Measurements from ENCODE around the gene GPR42. TPM values are rescaled to one million over a fixed set of nuclear protein-coding genes. Genes with fewer than 3 reads are reported as not detected.

The GPR42 gene
- total and polyA plus RNA-seq, 10 donors, result 0.09 to 0.67 (median 0.63) TPM; not detected in 6

DNA sequence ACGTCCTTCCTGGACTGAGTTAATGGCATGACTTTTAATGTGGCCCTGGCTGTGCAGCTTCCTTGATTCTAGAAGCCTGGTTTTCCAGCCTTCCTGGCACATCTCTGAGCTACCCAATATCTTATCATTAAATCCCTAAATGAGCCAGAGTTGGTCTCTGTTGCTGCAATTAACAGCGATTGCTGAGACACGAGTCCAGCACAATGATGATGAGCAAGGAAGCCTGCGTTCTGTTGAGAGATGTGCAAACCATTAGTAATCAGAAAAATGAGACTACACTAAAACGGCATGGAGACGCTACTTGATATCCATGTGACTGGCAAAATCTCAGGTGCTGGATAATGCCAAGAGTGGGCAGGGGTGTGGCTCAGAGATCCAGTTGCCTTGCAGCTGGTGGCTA lies 26.2 kb downstream of the GPR42 start:
- no peaks in the 10 kb centered on the region for H3K36me3 ChIP-seq
- DNase-seq, result no peak
- no peaks in the 10 kb centered on the region for H3K9me3 ChIP-seq
- no peak overlapping the region for H3K4me3 ChIP-seq
- H3K27ac ChIP-seq, result no peak overlapping the region
- 86 to 96% (median 91%) methylated on average over 6 of the region's 6 CpGs for WGBS, 5 donors
- H3K4me1 ChIP-seq, result peaks cover 0 to 12% (median 5%) of the 10 kb centered on the region in 6 donors
- TF ChIP-seq POLR2A (IDR thresholded peaks at IDR 0.05) (no peak), POLR2AphosphoS5 (IDR thresholded peaks at IDR 0.05) (no peak)
- TF ChIP-seq, protein P1, sequence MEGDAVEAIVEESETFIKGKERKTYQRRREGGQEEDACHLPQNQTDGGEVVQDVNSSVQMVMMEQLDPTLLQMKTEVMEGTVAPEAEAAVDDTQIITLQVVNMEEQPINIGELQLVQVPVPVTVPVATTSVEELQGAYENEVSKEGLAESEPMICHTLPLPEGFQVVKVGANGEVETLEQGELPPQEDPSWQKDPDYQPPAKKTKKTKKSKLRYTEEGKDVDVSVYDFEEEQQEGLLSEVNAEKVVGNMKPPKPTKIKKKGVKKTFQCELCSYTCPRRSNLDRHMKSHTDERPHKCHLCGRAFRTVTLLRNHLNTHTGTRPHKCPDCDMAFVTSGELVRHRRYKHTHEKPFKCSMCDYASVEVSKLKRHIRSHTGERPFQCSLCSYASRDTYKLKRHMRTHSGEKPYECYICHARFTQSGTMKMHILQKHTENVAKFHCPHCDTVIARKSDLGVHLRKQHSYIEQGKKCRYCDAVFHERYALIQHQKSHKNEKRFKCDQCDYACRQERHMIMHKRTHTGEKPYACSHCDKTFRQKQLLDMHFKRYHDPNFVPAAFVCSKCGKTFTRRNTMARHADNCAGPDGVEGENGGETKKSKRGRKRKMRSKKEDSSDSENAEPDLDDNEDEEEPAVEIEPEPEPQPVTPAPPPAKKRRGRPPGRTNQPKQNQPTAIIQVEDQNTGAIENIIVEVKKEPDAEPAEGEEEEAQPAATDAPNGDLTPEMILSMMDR (IDR thresholded peaks at IDR 0.05 in 8 of 11, conservative IDR thresholded peaks at IDR 0.05 in 3 of 11), result no peak
- peaks cover 0 to 8% (median 0%) of the 10 kb centered on the region in 7 donors for H3K27me3 ChIP-seq (replicated peaks in 1 of 7)
- intact Hi-C loops (cut with DNase I; ENCODE audit: low total_unique reads), result no loop called here

DNA sequence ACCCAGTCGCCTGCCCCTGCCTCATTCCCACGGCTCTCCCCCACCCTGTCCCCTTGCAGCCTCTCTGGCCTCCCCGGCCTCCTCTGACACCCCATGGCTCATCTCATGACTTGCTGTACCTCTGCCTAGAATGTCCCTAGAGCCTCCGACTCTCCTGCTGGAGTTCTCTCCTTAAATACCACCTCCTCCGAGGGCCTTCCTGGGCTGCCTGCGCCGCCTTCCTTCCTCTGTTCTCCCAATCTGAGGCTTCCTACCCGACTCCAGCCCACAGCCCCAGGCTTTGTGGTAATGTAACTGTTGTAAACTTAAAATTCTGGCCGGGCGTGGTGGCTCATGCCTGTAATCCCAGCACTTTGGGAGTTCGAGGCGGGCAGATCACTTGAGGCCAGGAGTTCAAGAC lies 27.7 kb downstream of the GPR42 start:
- Histone ChIP-seq H3K27ac (no peak overlapping the region), H3K27me3 (replicated peaks in 1 of 7) (peaks cover 0 to 8% (median 0%) of the 10 kb centered on the region in 7 donors), H3K4me3 (no peak overlapping the region), H3K36me3 (no peaks in the 10 kb centered on the region), H3K9me3 (no peaks in the 10 kb centered on the region), H3K4me1 (peaks cover 0 to 14% (median 5%) of the 10 kb centered on the region in 6 donors)
- 84 to 96% (median 91%) methylated on average over 12 of the region's 12 CpGs for WGBS, 5 donors
- intact Hi-C loops (cut with DNase I; ENCODE audit: low total_unique reads), result no loop called here
- TF ChIP-seq POLR2AphosphoS5 (IDR thresholded peaks at IDR 0.05) (no peak), POLR2A (IDR thresholded peaks at IDR 0.05) (no peak)
- TF ChIP-seq, protein P1 (IDR thresholded peaks at IDR 0.05 in 8 of 11, conservative IDR thresholded peaks at IDR 0.05 in 3 of 11), result no peak
- no peak for DNase-seq

DNA sequence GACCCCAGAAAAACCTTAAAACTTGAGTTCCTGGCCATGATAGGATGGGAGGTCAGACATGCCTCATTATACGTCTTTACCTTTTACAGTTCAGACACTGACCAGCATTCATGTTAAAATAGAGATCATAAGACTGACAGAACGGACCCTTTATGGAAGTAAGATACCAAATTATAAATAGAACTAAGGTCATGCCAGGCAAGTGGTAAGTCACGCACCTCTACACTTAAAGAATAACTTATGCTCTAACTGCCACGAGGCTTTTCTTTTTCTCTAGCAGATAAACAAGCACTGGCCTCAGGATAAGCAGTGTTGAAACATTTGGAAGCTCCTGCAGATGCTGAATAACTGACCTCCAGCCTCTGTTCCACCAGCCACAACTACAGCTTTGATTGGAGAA lies 28.4 kb downstream of the GPR42 start:
- H3K27me3 ChIP-seq (replicated peaks in 1 of 7), result peaks cover 0 to 8% (median 0%) of the 10 kb centered on the region in 7 donors
- TF ChIP-seq, protein P1 (IDR thresholded peaks at IDR 0.05 in 8 of 11, conservative IDR thresholded peaks at IDR 0.05 in 3 of 11), result no peak
- TF ChIP-seq POLR2A (IDR thresholded peaks at IDR 0.05), result no peak
- TF ChIP-seq POLR2AphosphoS5 (IDR thresholded peaks at IDR 0.05), result no peak
- intact Hi-C loops (cut with DNase I; ENCODE audit: low total_unique reads), result no loop called here
- no peaks in the 10 kb centered on the region for H3K9me3 ChIP-seq
- 55 to 81% (median 80%) methylated on average over 4 of the region's 4 CpGs for WGBS, 5 donors
- peaks cover 0 to 14% (median 5%) of the 10 kb centered on the region in 6 donors for H3K4me1 ChIP-seq
- no peak overlapping the region for H3K27ac ChIP-seq
- no peaks in the 10 kb centered on the region for H3K36me3 ChIP-seq
- DNase-seq, result no peak
- H3K4me3 ChIP-seq, result no peak overlapping the region

DNA sequence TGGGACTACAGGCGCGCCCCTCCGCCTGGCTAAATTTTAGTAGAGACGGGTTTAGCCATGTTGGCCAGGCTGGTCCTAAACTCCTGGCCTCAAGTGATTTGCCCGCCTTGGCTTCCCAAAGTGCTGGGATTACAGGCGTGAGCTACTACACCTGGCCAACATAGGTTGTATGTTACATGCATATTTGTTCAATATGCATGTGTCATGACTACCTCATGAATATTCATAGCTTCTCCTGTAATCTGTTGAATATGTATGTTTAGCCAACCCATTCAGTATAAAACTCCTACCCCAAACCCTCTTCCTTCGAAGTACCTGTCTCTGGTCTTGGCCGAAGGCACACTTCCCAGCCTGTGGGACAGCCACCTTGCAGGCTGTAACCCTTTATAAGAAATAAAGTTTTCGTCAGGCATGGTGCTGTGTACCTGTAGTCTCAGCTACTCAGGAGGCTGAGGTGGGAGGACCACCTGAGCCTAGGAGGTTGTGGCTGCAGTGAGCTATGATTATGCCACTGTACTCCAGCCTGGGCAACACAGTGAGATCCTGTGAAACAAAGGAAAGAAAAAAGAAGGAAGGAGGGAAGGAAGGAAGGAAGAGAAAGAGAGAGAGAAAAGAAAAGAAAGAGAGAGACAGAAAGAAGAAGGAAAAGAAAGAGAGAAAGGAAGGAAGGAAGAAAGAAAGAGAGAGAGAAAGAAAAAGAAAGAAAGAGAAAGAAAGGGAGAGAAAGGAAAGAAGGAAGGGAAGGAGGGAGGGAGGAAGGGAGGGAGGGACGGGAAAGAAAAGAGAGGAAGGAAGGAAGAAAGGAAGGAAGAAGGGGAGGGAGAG lies 29.3 kb downstream of the GPR42 start:
- 79 to 89% (median 85%) methylated on average over 10 of the region's 10 CpGs for WGBS, 5 donors
- H3K27ac ChIP-seq, result no peak overlapping the region

More for the DNA sequence above, 29.3 kb downstream of the GPR42 start:
- Histone ChIP-seq H3K4me3 (no peak overlapping the region), H3K4me1 (peaks cover 0 to 14% (median 5%) of the 10 kb centered on the region in 6 donors), H3K36me3 (no peaks in the 10 kb centered on the region), H3K27me3 (replicated peaks in 1 of 7) (peaks cover 0 to 8% (median 0%) of the 10 kb centered on the region in 7 donors), H3K9me3 (no peaks in the 10 kb centered on the region)
- intact Hi-C loops (cut with DNase I; ENCODE audit: low total_unique reads), result no loop called here
- TF ChIP-seq POLR2A (IDR thresholded peaks at IDR 0.05) (no peak), POLR2AphosphoS5 (IDR thresholded peaks at IDR 0.05) (no peak)
- TF ChIP-seq, protein P1 (IDR thresholded peaks at IDR 0.05 in 8 of 11, conservative IDR thresholded peaks at IDR 0.05 in 3 of 11), result no peak
- no peak for DNase-seq

All from spleen (tissue), 11 donors.